ENCODE results near the gene CLN5.
"Not testable (repeated sequence)": the region's sequence is repeated elsewhere in the genome, so short reads cannot be mapped to it uniquely, and the experiment has no call there.

The CLN5 gene

GRCh38 chr13:76976490-76976889, 15.4 kb upstream of the CLN5 start:
- no peak for DNase-seq

DNA sequence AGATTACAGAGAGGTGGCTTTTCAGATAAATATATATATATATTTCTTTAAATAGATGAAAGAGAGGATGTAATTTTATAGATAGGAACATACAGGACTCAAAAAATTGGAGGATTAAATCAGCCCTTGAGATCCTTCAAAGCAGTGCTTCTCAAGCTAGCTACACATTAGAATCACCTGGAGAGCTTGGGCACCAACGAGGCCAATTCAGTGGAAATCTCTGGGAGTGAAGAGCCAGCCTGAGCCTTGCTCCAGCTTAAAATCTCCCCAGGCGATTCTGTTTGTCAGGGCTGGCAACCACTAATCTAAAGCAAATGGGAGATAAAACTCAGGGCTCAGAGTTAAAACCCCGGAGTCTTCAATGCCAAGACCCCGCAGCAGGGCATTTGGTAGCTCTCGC, 15.0 kb upstream of the CLN5 start:
- no peak for DNase-seq

DNA sequence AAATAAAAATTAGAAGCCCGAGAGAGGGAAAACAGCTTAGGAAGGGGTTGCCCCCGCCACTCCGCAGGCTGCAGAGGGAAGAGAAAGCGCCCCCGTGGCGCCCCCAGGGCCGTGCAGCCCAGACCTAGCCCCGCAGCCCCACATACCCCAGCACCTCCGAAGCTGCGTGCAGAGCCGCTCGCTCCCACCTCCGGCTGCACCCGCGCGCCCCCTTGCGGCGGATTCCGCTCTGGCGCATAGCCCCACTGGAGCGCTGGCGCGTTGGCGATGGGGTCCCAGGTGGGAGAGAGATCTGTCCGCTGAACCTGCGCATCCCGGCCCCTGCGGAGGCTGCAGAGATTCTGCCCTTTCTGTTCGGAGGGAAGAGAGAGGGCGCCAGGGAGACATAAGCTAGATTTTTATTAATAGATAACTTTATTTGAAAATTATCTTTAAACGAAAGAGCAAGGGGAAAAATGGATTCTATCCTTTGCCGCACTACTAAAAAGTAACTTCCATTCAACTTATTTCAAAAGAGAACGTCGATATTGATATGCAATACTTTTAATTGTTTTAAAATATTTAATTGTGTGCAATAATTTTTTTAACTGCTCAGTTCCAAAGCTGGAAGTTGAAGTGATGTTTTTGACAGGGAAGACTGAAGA, 11.7 kb upstream of the CLN5 start:
- no peak for DNase-seq

GRCh38 chr13:76982061-76982460, 9.8 kb upstream of the CLN5 start:
- no peak for DNase-seq

DNA sequence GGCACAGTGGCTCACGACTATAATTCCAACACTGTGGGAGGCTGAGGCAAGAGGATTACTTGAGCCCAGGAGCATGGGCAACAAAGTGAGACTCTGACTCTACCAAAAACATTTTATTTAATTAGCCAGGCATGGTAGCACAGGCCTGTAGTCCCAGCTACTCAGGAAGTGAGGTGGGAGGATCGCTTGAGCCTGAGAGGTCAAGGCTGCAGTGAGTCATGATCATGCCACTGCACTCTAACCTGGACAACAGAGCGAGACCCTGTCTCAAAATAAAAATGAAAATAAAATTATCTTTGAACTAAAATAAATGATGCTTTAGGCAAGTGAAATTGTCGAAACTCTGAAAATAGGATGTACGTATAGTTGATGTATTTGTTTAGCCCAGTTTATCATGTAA, 8.2 kb upstream of the CLN5 start:
- no peak for DNase-seq

GRCh38 chr13:76991432-76991795, 467 bp upstream of the CLN5 start:
- DNase-seq, result no peak

DNA sequence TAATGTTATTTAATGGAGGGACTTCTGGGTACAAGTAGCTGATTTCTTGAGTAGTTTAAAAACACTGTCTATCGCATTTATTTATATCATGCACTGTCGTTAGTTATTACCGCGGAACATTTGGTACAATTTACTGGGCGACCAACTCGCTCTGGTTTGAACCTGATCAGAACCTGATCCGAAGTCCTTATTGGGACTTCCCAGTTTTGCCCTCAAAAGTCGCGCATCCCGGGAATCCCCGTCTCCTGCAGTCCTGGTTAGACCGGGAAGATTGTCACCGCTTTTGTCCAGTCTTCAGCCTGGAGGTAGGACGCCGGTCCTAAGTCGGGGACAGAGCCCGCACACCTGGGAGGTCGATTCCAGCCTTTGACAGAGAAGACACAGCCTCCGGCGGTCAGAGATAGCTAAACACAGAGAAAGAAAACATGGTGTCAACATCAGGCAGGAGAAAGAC, 694 bp downstream of the CLN5 start:
- DNase-seq, result no peak

DNA sequence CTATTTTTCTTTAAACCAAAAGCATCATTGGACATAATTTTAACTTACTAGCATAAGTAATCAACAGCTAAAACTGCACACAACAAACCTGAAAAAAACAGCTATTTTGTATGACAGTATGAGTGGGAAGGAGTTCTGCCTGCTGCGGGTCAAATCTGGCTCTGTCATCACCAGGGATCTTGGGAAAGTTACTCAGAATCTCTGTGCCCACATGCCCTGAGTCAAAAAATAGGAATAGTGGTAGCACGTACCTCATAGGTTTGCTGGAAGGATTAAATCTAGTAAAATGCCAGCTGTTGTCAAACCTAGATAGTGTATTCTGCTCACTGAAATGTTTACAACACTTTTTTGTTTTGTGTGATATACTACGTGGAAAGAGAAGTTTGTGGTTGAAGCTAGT, 1.1 kb downstream of the CLN5 start:
- DNase-seq, result no peak

DNA sequence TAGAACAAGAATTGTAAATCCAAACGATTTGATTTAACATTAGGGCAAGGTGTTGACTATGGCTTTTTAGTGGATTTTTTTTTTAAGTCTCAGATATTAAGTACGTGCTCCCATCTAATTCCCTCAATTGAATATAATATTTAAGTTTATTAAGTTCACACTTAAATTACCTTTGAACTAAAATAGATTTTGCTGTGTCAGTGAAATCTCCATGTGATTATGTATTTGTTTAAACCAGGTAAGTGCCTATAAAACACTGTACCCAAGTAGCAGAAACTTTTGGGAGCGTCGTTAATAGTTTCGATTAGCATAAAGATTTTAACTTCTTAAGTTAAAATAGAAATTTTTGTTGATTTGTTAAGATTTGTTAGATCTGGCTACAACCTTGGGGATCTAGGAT, 1.6 kb downstream of the CLN5 start:
- DNase-seq, result no peak

GRCh38 chr13:76994281-76994680, 2.4 kb downstream of the CLN5 start:
- no peak for DNase-seq

- DNase-seq, result no peak
Observed at GRCh38 chr13:77000475-77000874, 8.6 kb downstream of the CLN5 start.

- no peak for DNase-seq
Observed at GRCh38 chr13:77001540-77001939, 9.7 kb downstream of the CLN5 start.

GRCh38 chr13:77001963-77002587, 10.2 kb downstream of the CLN5 start:
- no peak for DNase-seq

DNA sequence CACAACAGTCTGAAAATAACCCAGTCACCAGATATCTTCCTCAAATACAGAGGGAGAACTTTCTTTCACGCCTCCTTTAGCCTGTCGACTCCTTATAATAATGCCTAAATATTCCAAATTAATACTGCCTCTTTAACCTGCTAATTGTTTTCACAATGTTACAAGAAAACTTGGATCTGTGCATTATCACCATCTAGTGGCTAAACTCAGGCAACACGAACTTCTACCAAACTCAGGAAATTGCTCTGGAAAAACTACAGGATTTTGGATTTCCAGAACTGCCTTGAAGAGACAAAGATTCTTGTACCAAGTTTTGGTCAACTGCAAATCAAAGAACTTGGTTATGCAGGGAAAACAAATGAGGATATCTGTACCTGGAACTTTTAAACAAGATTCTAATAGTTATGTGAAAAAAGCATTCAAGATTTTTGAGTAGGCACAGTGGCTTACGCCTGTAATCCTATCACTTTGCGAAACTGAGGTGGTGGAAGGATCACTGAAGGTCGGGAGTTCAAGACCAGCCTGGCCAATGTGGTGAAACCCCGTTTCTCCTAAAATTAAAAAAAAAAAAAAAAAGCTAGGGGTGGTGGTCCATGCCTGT, 10.8 kb downstream of the CLN5 start:
- DNase-seq, result no peak

- DNase-seq, result not testable (repeated sequence)
Observed at GRCh38 chr13:77008337-77008736, 16.5 kb downstream of the CLN5 start.

GRCh38 chr13:77009011-77009410, 17.1 kb downstream of the CLN5 start:
- no peak for DNase-seq

DNA sequence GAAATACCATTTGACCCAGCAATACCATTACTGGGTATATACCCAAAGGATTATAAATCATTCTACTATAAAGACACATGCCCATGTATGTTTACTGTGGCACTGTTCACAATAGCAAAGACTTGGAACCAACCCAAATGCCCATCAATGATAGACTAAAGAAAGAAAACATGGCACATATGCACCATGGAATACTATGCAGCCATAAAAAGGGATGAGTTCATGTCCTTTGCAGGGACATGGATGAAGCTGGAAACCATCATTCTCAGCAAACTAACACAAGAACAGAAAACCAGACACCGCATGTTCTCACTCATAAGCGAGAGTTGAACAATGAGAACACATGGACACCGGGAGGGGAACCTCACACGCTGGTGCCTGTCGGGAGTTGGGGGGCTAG, 17.8 kb downstream of the CLN5 start:
- DNase-seq, result not testable (repeated sequence)

- no peak for DNase-seq
Observed at GRCh38 chr13:77013853-77014542, 22.1 kb downstream of the CLN5 start.

GRCh38 chr13:77014906-77015685, 23.2 kb downstream of the CLN5 start:
- no peak for DNase-seq

- DNase-seq, result no peak
Observed at GRCh38 chr13:77016251-77016812, 24.5 kb downstream of the CLN5 start.

DNA sequence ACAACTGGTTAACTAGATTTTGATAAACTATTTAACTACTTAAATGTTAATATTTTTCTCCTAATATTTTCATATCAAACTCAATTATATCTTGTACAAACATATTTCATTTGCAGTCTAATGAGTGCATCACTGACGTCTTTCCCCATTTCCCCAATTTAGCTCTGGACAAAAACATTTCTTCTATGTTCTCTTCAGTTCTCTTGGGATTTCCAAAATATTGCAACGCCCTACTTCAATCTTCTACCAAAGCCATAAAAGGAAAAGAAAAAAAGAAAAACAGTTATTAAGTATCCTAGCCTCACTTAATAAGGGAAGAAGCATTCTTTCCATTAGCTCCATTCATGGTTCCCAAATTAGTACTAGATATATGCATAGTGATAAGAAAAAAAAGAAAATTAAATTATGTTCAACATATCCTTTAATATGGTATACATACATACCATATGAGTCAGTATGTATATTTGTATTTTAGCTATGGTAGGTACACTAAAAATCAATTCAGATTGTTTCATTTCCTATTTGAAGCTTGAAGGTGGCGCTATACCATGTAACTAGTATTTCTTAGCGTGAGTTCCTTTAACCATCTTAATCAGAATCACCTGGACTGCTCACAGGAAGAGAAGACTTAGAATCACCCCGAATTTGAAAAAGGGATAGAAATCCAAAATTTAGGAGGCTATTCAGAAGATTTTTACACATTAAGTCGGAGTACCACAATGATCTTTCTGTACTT, 25.2 kb downstream of the CLN5 start:
- no peak for DNase-seq

DNA sequence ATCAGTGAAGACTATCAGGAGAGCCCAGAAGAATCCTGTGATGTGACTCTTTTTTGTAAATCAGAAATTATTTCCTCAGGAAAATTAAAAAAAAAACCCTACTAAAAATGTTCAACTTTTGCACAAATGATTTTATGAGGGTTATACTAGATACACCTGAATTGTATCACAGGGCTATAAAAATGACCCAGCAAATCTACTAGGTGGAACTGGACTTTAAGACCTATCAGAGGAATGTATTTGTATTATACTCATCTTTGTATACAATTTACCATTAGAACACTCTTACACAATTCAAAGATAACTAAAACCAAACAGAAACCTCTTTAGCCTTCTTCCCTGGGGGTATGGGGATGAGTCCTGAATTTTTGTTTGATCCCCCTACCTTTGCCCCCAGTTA, 27.9 kb downstream of the CLN5 start:
- DNase-seq, result no peak

Data from cortex of kidney (tissue), 1 donor.